Measurements from ENCODE around the gene EPPIN.
A peak's percentile ranks its signal among the peaks of the same experiment; 100 is the strongest.
"Not testable (repeated sequence)": the region's sequence is repeated elsewhere in the genome, so short reads cannot be mapped to it uniquely, and the experiment has no call there.

EPPIN gene

GRCh38 chr20:45547206-45547770 lies at the start of gene EPPIN:
Gene EPPIN (minus strand): TSS chr20:45547401. CDS start chr20:45547357, 44 bp downstream.
- DNase-seq (ENCODE audit: low spot score) (no peak), FAIRE-seq (no peak)

- DNase-seq (ENCODE audit: low spot score): no peak
- no peak for FAIRE-seq
These were observed 48.0 kb upstream of the EPPIN start for GRCh38 chr20:45595235-45595634.

- DNase-seq (ENCODE audit: low spot score): no peak
- no peak for FAIRE-seq
These were observed 46.3 kb upstream of the EPPIN start for GRCh38 chr20:45593498-45593897.

- DNase-seq (ENCODE audit: low spot score): peak; percentile 65
- no peak for FAIRE-seq
These were observed 45.5 kb upstream of the EPPIN start for GRCh38 chr20:45592574-45593189.

GRCh38 chr20:45589725-45590124 lies 42.5 kb upstream of the EPPIN start:
- no peak for DNase-seq (ENCODE audit: low spot score)
- no peak for FAIRE-seq

- peak; percentile 31 for DNase-seq (ENCODE audit: low spot score)
- no peak for FAIRE-seq
These were observed 41.6 kb upstream of the EPPIN start for GRCh38 chr20:45588800-45589199.

GRCh38 chr20:45585986-45586385 lies 38.8 kb upstream of the EPPIN start:
- not testable (repeated sequence) for FAIRE-seq; DNase-seq (ENCODE audit: low spot score)

GRCh38 chr20:45584294-45584693 lies 37.1 kb upstream of the EPPIN start:
- FAIRE-seq; DNase-seq (ENCODE audit: low spot score): not testable (repeated sequence)

- DNase-seq (ENCODE audit: low spot score) (no peak), FAIRE-seq (peak; percentile 37)
These were observed 36.3 kb upstream of the EPPIN start for GRCh38 chr20:45583502-45583901.

- DNase-seq (ENCODE audit: low spot score): no peak
- FAIRE-seq: no peak
These were observed 34.5 kb upstream of the EPPIN start for GRCh38 chr20:45581702-45582101.

- FAIRE-seq (peak; percentile 59), DNase-seq (ENCODE audit: low spot score) (no peak)
These were observed 32.0 kb upstream of the EPPIN start, which contains the start of gene WFDC8 for GRCh38 chr20:45579184-45579583. Gene WFDC8 (minus strand): TSS chr20:45579284. CDS start chr20:45579247, 37 bp downstream.

GRCh38 chr20:45578231-45578630 lies 31.0 kb upstream of the EPPIN start:
- FAIRE-seq (no peak), DNase-seq (ENCODE audit: low spot score) (no peak)

GRCh38 chr20:45576995-45577394 lies 29.8 kb upstream of the EPPIN start:
- FAIRE-seq: no peak
- no peak for DNase-seq (ENCODE audit: low spot score)

- FAIRE-seq (no peak), DNase-seq (ENCODE audit: low spot score) (no peak)
These were observed 28.7 kb upstream of the EPPIN start for GRCh38 chr20:45575931-45576330.

GRCh38 chr20:45569650-45570049 lies 22.4 kb upstream of the EPPIN start:
- peak; percentile 58 for FAIRE-seq
- not testable (repeated sequence) for DNase-seq (ENCODE audit: low spot score)

- DNase-seq (ENCODE audit: low spot score) (no peak), FAIRE-seq (no peak)
These were observed 17.6 kb upstream of the EPPIN start for GRCh38 chr20:45564760-45565276.

GRCh38 chr20:45555198-45555597 lies 8.0 kb upstream of the EPPIN start:
- no peak for DNase-seq (ENCODE audit: low spot score)
- FAIRE-seq: no peak

- FAIRE-seq (no peak), DNase-seq (ENCODE audit: low spot score) (no peak)
These were observed 5.3 kb upstream of the EPPIN start for GRCh38 chr20:45552456-45552855.

- no peak for FAIRE-seq
- no peak for DNase-seq (ENCODE audit: low spot score)
These were observed 3.6 kb upstream of the EPPIN start for GRCh38 chr20:45550765-45551164.

- no peak for DNase-seq (ENCODE audit: low spot score)
- FAIRE-seq: no peak
These were observed 1.2 kb upstream of the EPPIN start for GRCh38 chr20:45548410-45548809.

GRCh38 chr20:45545754-45546453 lies 1.3 kb downstream of the EPPIN start:
- peak; percentile 37 for FAIRE-seq
- peak; percentile 54 for DNase-seq (ENCODE audit: low spot score)

- FAIRE-seq: no peak
- no peak for DNase-seq (ENCODE audit: low spot score)
These were observed 1.9 kb downstream of the EPPIN start for GRCh38 chr20:45545351-45545750.
